Hepatocyte (in vitro differentiated cells): ENCODE measurements around the gene SPTBN5. TPM values are rescaled to one million over a fixed set of nuclear protein-coding genes. Genes with fewer than 3 reads are reported as not detected.

Experiments
- DNase-seq: peaks from one replicate; pipeline ENCODE4 v3.0.0-alpha.2; 2016; ENCODE audit warnings: low spot score
- H2AFZ ChIP-seq: fragments of 200-600 bp; sonication (generic); 2 replicates; pipeline ENCODE4 v1.6.0; 2016; ENCODE audit warnings: antibody characterized with exemption, mild to moderate bottlenecking
- H3K27ac ChIP-seq: fragments of 200-600 bp; sonication (generic); 2 replicates; pipeline ENCODE4 v1.5.1; 2016; ENCODE audit warnings: mild to moderate bottlenecking
- H3K27me3 ChIP-seq: fragments of 200-600 bp; sonication (generic); 2 replicates; pipeline ENCODE4 v1.6.1; 2016
- H3K36me3 ChIP-seq: fragments of 200-600 bp; sonication (generic); replicated peaks from 2 replicates; pipeline ENCODE4 v1.5.1; 2016; ENCODE audit warnings: low read depth; ENCODE audit not compliant: insufficient read depth
- H3K4me1 ChIP-seq: fragments of 200-600 bp; sonication (generic); 2 replicates; pipeline ENCODE4 v1.5.1; 2016; ENCODE audit warnings: mild to moderate bottlenecking, moderate library complexity; ENCODE audit not compliant: insufficient read depth
- H3K4me2 ChIP-seq: fragments of 200-600 bp; sonication (generic); 2 replicates; pipeline ENCODE4 v1.6.0; 2016
- H3K4me3 ChIP-seq: fragments of 200-600 bp; sonication (generic); 2 replicates; pipeline ENCODE4 v1.5.1; 2016; ENCODE audit warnings: mild to moderate bottlenecking
- H3K79me2 ChIP-seq: fragments of 200-600 bp; sonication (generic); 2 replicates; pipeline ENCODE4 v1.6.0; 2017; ENCODE audit warnings: mild to moderate bottlenecking
- H3K9me2 ChIP-seq: fragments of 200-600 bp; sonication (generic); replicated peaks from 2 replicates; pipeline ENCODE4 v1.6.0; 2017; ENCODE audit warnings: mild to moderate bottlenecking; ENCODE audit not compliant: insufficient read depth
- H3K9me3 ChIP-seq: fragments of 200-600 bp; sonication (generic); 2 replicates; pipeline ENCODE4 v1.5.1; 2016; ENCODE audit warnings: low read depth, mild to moderate bottlenecking
- H4K20me1 ChIP-seq: fragments of 200-600 bp; sonication (generic); 2 replicates; pipeline ENCODE4 v1.6.0; 2016; ENCODE audit warnings: mild to moderate bottlenecking; ENCODE audit not compliant: insufficient read depth, poor library complexity, severe bottlenecking
- EZH2 ChIP-seq: fragments of 200-600 bp; sonication (generic); IDR thresholded peaks from 2 replicates; pipeline ENCODE4 v1.6.1; 2016; ENCODE audit warnings: antibody characterized with exemption, mild to moderate bottlenecking, borderline replicate concordance
- EZH2phosphoT487 ChIP-seq: fragments of 200-600 bp; sonication (generic); IDR thresholded peaks from one replicate; pipeline ENCODE4 v1.6.1; 2018; ENCODE audit warnings: antibody characterized with exemption, mild to moderate bottlenecking, low read depth, moderate library complexity; ENCODE audit not compliant: unreplicated experiment, severe bottlenecking
- WGBS: methylation state at CpG from one replicate; pipeline ENCODE4 v1.1.6; 2016; ENCODE audit warnings: low lambda C conversion rate; ENCODE audit errors: missing lambda C conversion rate; 5-methylcytosine and 5-hydroxymethylcytosine counted together
- polyA plus RNA-seq: library from polyadenylated mRNA; unstranded; fragments of >200 nt; fragmentation: Nextera tagmentation; extraction: Ambion mirVana; gene quantifications from 2 replicates; pipeline ENCODE4 v1.2.1, GENCODE V29; 2016
- total RNA-seq: library from RNA; depleted of rRNA; stranded (reverse); fragments of >200 nt; gene quantifications from 2 replicates; pipeline ENCODE4 v1.2.3, GENCODE V29; 2014
- TF ChIP-seq, protein P1 (sequence below): fragments of 200-600 bp; sonication (generic); IDR thresholded peaks from 2 replicates; pipeline ENCODE4 v1.5.1; 2016; ENCODE audit warnings: antibody characterized with exemption, mild to moderate bottlenecking; ENCODE audit not compliant: poor library complexity

Gene SPTBN5
- total and polyA plus RNA-seq, 2 experiments from 2014 or later = 1.7 to 1.9 TPM

DNA sequence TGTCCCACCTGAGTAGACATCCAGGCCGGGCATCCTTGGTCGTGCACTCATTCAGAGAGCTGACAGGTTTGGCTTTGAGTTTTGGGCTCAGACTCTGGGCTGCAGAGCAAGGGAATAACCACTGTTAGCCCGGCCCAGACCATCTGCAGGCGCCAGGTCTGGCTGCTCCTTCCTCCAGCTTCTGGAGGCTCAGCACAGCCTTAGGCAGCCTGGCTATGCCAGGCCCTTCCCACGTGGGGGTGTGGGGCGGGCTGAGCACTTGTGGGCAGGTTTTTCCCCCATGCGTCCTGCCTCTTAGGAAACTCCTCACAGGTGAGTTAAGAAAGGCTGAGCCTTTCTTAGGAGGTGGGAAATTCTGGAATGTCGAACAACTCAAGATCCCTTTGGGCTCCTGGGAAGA lies 44.0 kb downstream of the SPTBN5 start:
- no peaks in the 10 kb centered on the region for H3K9me3 ChIP-seq
- H3K4me3 ChIP-seq = no peak overlapping the region
- no peaks in the 10 kb centered on the region for H4K20me1 ChIP-seq
- H2AFZ ChIP-seq = no peak overlapping the region
- H3K9me2 ChIP-seq = no peaks in the 10 kb centered on the region
- H3K27me3 ChIP-seq = no peaks in the 10 kb centered on the region
- no peak overlapping the region for H3K4me2 ChIP-seq
- no peak for DNase-seq
- H3K27ac ChIP-seq = no peak overlapping the region
- TF ChIP-seq, protein P1, sequence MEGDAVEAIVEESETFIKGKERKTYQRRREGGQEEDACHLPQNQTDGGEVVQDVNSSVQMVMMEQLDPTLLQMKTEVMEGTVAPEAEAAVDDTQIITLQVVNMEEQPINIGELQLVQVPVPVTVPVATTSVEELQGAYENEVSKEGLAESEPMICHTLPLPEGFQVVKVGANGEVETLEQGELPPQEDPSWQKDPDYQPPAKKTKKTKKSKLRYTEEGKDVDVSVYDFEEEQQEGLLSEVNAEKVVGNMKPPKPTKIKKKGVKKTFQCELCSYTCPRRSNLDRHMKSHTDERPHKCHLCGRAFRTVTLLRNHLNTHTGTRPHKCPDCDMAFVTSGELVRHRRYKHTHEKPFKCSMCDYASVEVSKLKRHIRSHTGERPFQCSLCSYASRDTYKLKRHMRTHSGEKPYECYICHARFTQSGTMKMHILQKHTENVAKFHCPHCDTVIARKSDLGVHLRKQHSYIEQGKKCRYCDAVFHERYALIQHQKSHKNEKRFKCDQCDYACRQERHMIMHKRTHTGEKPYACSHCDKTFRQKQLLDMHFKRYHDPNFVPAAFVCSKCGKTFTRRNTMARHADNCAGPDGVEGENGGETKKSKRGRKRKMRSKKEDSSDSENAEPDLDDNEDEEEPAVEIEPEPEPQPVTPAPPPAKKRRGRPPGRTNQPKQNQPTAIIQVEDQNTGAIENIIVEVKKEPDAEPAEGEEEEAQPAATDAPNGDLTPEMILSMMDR = no peak
- TF ChIP-seq EZH2phosphoT487 (no peak), EZH2 (no peak)
- no peaks in the 10 kb centered on the region for H3K4me1 ChIP-seq
- WGBS = 87% methylated on average over 8 of the region's 8 CpGs
- H3K36me3 ChIP-seq = no peaks in the 10 kb centered on the region
- H3K79me2 ChIP-seq = no peaks in the 10 kb centered on the region

DNA sequence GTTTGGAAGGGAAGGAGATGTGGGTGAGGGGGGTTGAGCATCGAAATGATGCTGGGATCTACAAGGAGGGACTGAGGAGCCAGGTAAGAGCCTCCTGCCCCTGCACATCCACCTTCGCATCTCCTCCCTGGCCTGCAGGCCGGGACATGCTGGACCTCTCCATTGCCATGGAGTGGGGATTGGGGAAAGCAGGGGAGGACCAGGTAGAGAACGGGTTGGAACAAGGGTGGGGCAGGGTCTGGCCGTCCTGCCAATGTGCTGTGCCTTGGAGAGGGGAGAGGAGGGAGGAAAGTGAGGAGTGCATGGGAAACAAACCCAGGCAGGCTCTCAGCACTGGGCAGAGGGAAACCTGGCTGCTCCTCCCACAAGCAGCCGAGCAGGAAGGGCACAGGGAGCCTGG lies 44.6 kb downstream of the SPTBN5 start:
- H3K36me3 ChIP-seq = no peaks in the 10 kb centered on the region
- H3K27ac ChIP-seq = no peak overlapping the region
- H3K79me2 ChIP-seq = no peaks in the 10 kb centered on the region
- no peaks in the 10 kb centered on the region for H3K27me3 ChIP-seq
- no peak overlapping the region for H3K4me2 ChIP-seq
- no peak overlapping the region for H2AFZ ChIP-seq
- H3K9me3 ChIP-seq = no peaks in the 10 kb centered on the region
- no peaks in the 10 kb centered on the region for H3K4me1 ChIP-seq
- WGBS = 92% methylated on average over 6 of the region's 6 CpGs
- no peak overlapping the region for H3K4me3 ChIP-seq
- TF ChIP-seq, protein P1 = no peak
- no peak for TF ChIP-seq EZH2phosphoT487
- TF ChIP-seq EZH2 = no peak
- no peak for DNase-seq
- no peaks in the 10 kb centered on the region for H4K20me1 ChIP-seq
- no peaks in the 10 kb centered on the region for H3K9me2 ChIP-seq

DNA sequence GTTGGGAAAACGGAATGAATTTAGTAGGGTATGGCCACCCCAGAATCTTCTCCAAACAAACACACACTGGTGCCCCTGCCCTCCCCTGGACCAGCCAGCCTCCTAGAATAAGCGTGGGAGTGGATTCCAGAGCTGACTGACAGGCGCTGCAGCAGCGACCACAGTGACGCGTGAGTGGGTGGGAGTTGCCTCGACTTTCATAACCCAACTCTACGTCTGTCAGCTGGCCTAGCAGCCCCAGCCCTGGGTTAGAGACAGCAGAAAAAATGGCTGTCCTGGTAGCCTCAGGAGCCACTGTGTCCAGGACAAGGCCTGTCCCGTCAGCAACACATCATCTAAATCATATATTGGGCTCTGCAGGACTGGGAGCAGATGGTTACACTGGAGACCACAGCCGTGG lies 45.2 kb downstream of the SPTBN5 start:
- no peak for TF ChIP-seq EZH2phosphoT487
- TF ChIP-seq, protein P1 = no peak
- no peak for TF ChIP-seq EZH2
- no peaks in the 10 kb centered on the region for H3K4me1 ChIP-seq
- H2AFZ ChIP-seq = no peak overlapping the region
- no peaks in the 10 kb centered on the region for H3K36me3 ChIP-seq
- no peak overlapping the region for H3K27ac ChIP-seq
- H4K20me1 ChIP-seq = no peaks in the 10 kb centered on the region
- H3K27me3 ChIP-seq = no peaks in the 10 kb centered on the region
- no peak overlapping the region for H3K4me2 ChIP-seq
- no peak for DNase-seq
- H3K79me2 ChIP-seq = no peaks in the 10 kb centered on the region
- 96% methylated on average over 10 of the region's 10 CpGs for WGBS
- H3K9me3 ChIP-seq = no peaks in the 10 kb centered on the region
- no peaks in the 10 kb centered on the region for H3K9me2 ChIP-seq
- no peak overlapping the region for H3K4me3 ChIP-seq

GRCh38 chr15:41847981-41848380 lies 45.9 kb downstream of the SPTBN5 start:
- Histone ChIP-seq H3K4me3 (no peak overlapping the region), H4K20me1 (no peaks in the 10 kb centered on the region), H3K4me1 (no peaks in the 10 kb centered on the region), H3K9me2 (no peaks in the 10 kb centered on the region), H2AFZ (no peak overlapping the region), H3K79me2 (no peaks in the 10 kb centered on the region), H3K27ac (no peak overlapping the region), H3K4me2 (no peak overlapping the region), H3K36me3 (no peaks in the 10 kb centered on the region), H3K27me3 (no peaks in the 10 kb centered on the region), H3K9me3 (no peaks in the 10 kb centered on the region)
- TF ChIP-seq EZH2 (no peak), EZH2phosphoT487 (no peak)
- TF ChIP-seq, protein P1 = no peak
- WGBS = 94% methylated on average over 9 of the region's 9 CpGs
- DNase-seq = no peak
